IMR-90 (cell line): Measurements from ENCODE around the gene ATP6V1F. TPM values are rescaled to one million over a fixed set of nuclear protein-coding genes. Genes with fewer than 3 reads are reported as not detected.

Source experiments
- ATAC-seq: fragments of 200-7000 bp; cut with Tn5 transposase; 2 replicates; pipeline ENCODE4 v1.9.1; 2020; ENCODE audit warnings: low read depth, mild to moderate bottlenecking, moderate library complexity
- BruUV-seq: library from RNA; stranded (reverse); fragments of 400-500 nt; replicated peaks from 2 replicates; lab custom pipeline; 2021; lab: Mats Ljungman, UMichigan
- CTCF ChIA-PET: fragments of 300-600 bp; formaldehyde crosslinking; extraction: SDS; loops from one replicate; lab custom pipeline; 2021; ENCODE audit warnings: antibody characterized with exemption; lab: Yijun Ruan, JAX
- POLR2A ChIA-PET: fragments of 300-600 bp; sonication (Branson Sonifier 250); formaldehyde crosslinking; loops from one replicate; lab custom pipeline; 2022; ENCODE audit warnings: antibody characterized with exemption; ENCODE audit not compliant: unreplicated experiment; lab: Charles Lee
- DNase-seq: peaks from one replicate; pipeline ENCODE4 v3.0.0; 2013
- H2AFZ ChIP-seq: replicated peaks from 2 replicates; pipeline ENCODE3; 2013; ENCODE audit warnings: low read length, mild to moderate bottlenecking; ENCODE audit not compliant: poor library complexity
- H2AK5ac ChIP-seq: 2 replicates; pipeline ENCODE4 v1.6.1; 2013; ENCODE audit warnings: low read depth, low read length, inconsistent platforms
- H2AK9ac ChIP-seq: replicated peaks from 2 replicates; pipeline ENCODE3; 2013; ENCODE audit warnings: mild to moderate bottlenecking, low read depth, low read length, moderate library complexity; ENCODE audit not compliant: poor library complexity
- H2BK120ac ChIP-seq: 2 replicates; pipeline ENCODE4 v1.6.1; 2013; ENCODE audit warnings: low read depth, low read length, inconsistent platforms
- H2BK15ac ChIP-seq: 3 replicates; pipeline ENCODE4 v1.6.1; 2013; ENCODE audit warnings: low read depth, low read length, inconsistent platforms
- H2BK20ac ChIP-seq: 2 replicates; pipeline ENCODE4 v1.6.1; 2013; ENCODE audit warnings: low read depth, mild to moderate bottlenecking, inconsistent platforms, low read length, moderate library complexity
- H2BK5ac ChIP-seq: 2 replicates; pipeline ENCODE4 v1.6.1; 2013; ENCODE audit warnings: mild to moderate bottlenecking, low read depth, low read length, inconsistent platforms; ENCODE audit not compliant: poor library complexity, severe bottlenecking
- H3K14ac ChIP-seq: replicated peaks from 2 replicates; pipeline ENCODE4 v1.6.1; 2013; ENCODE audit warnings: low read depth, low read length, inconsistent platforms
- H3K18ac ChIP-seq: 2 replicates; pipeline ENCODE4 v1.6.1; 2013; ENCODE audit warnings: low read depth, low read length, control low read depth
- H3K23ac ChIP-seq: 2 replicates; pipeline ENCODE4 v1.6.1; 2013; ENCODE audit warnings: low read depth, low read length, inconsistent platforms
- H3K27ac ChIP-seq: 2 replicates; pipeline ENCODE4 v1.5.1; 2013; ENCODE audit warnings: mild to moderate bottlenecking, control low read depth, low read length; ENCODE audit not compliant: insufficient read depth
- H3K27me3 ChIP-seq: 2 replicates; pipeline ENCODE4 v1.6.1; 2013; ENCODE audit warnings: low read length; ENCODE audit not compliant: control insufficient read depth, insufficient read depth
- H3K36me3 ChIP-seq: 2 replicates; pipeline ENCODE4 v1.6.1; 2013; ENCODE audit warnings: low read length, mixed read lengths; ENCODE audit not compliant: control insufficient read depth, insufficient read depth
- H3K4ac ChIP-seq: 2 replicates; pipeline ENCODE4 v1.6.1; 2013; ENCODE audit warnings: low read depth, low read length, inconsistent platforms
- H3K4me1 ChIP-seq: 2 replicates; pipeline ENCODE4 v1.6.1; 2013; ENCODE audit warnings: low read length, mixed read lengths; ENCODE audit not compliant: control insufficient read depth, insufficient read depth
- H3K4me2 ChIP-seq: 2 replicates; pipeline ENCODE4 v1.6.1; 2013; ENCODE audit warnings: low read depth, mild to moderate bottlenecking, control low read depth, low read length, moderate library complexity
- H3K4me3 ChIP-seq: 2 replicates; pipeline ENCODE4 v1.5.1; 2013; ENCODE audit warnings: low read depth, mild to moderate bottlenecking, control low read depth, low read length, moderate library complexity; ENCODE audit not compliant: insufficient read depth
- H3K56ac ChIP-seq: 2 replicates; pipeline ENCODE4 v1.6.1; 2013; ENCODE audit warnings: low read length, inconsistent platforms; ENCODE audit not compliant: insufficient read depth; ENCODE audit errors: extremely low read depth
- H3K79me1 ChIP-seq, 2 experiments: 2 replicates each; pipeline ENCODE4 v1.6.1; 2013; ENCODE audit warnings: low read length in 2 of 2, inconsistent platforms in 1 of 2, low read depth in 1 of 2
- H3K9ac ChIP-seq: 2 replicates; pipeline ENCODE4 v1.6.1; 2013; ENCODE audit warnings: low read depth, low read length, control low read depth
- H3K9me1 ChIP-seq: 2 replicates; pipeline ENCODE4 v1.6.1; 2013; ENCODE audit warnings: low read length, inconsistent platforms; ENCODE audit not compliant: insufficient read depth
- H3K9me3 ChIP-seq: 2 replicates; pipeline ENCODE4 v1.6.1; 2013; ENCODE audit warnings: low read length; ENCODE audit not compliant: control insufficient read depth, insufficient read depth
- H4K20me1 ChIP-seq: 2 replicates; pipeline ENCODE4 v1.6.1; 2013; ENCODE audit warnings: low read length, inconsistent platforms; ENCODE audit not compliant: insufficient read depth
- H4K5ac ChIP-seq: 2 replicates; pipeline ENCODE4 v1.6.1; 2013; ENCODE audit warnings: mild to moderate bottlenecking, low read depth, low read length, control low read depth
- H4K8ac ChIP-seq, 2 experiments: 2 replicates each; pipeline ENCODE4 v1.6.1; 2013; ENCODE audit warnings: low read depth in 2 of 2, low read length in 2 of 2, control low read depth in 1 of 2, inconsistent platforms in 1 of 2
- H4K91ac ChIP-seq: 2 replicates; pipeline ENCODE4 v1.6.1; 2013; ENCODE audit warnings: low read depth, low read length, inconsistent platforms; ENCODE audit not compliant: insufficient read depth
- BHLHE40 ChIP-seq: fragments of 150-350 bp; IDR thresholded peaks from 2 replicates; pipeline ENCODE4 v1.6.1; 2016; ENCODE audit warnings: mild to moderate bottlenecking, low read depth, low read length
- WGBS, 2 experiments: methylation state at CpG; one replicate each; pipeline versions ENCODE4 v1.1.5 to v1.1.7; 2013; ENCODE audit warnings: missing lambda C conversion rate in 2 of 2; ENCODE audit not compliant: insufficient read length in 1 of 2; ENCODE audit errors: extremely low coverage in 2 of 2; 5-methylcytosine and 5-hydroxymethylcytosine counted together
- dilution Hi-C: fragments of 300-500 bp; cut with HindIII; formaldehyde crosslinking; loops from one replicate; pipeline ENCODE4 v1.14.3; 2018; ENCODE audit warnings: low sequenced_read_pairs; ENCODE audit not compliant: unreplicated experiment
- in situ Hi-C: fragments of 300-500 bp; cut with MboI; formaldehyde crosslinking; loops from 3 replicates; pipeline ENCODE4 v1.14.3; 2019; ENCODE audit warnings: low sequenced_read_pairs, inconsistent platforms, mixed read lengths
- intact Hi-C: fragments of 100-400 bp; cut with micrococcal nuclease; formaldehyde crosslinking; loops from 2 replicates; pipeline ENCODE4 v1.10.0; 2022
- polyA plus RNA-seq, 3 experiments: library from polyadenylated mRNA; depleted of rRNA; stranded (reverse); fragments of >200 nt; gene quantifications; 2 replicates each; pipeline ENCODE4 v1.2.3, GENCODE V29; 2012; ENCODE audit warnings: low replicate concordance in 1 of 3
- total RNA-seq: library from RNA; depleted of rRNA; stranded (reverse); fragments of >200 nt; gene quantifications from 2 replicates; pipeline ENCODE4 v1.2.3, GENCODE V29; 2012

ATP6V1F gene
- total and polyA plus RNA-seq, 2 of the 4 experiments (the other 2 are of a cell fraction): 104 to 321 TPM

DNA sequence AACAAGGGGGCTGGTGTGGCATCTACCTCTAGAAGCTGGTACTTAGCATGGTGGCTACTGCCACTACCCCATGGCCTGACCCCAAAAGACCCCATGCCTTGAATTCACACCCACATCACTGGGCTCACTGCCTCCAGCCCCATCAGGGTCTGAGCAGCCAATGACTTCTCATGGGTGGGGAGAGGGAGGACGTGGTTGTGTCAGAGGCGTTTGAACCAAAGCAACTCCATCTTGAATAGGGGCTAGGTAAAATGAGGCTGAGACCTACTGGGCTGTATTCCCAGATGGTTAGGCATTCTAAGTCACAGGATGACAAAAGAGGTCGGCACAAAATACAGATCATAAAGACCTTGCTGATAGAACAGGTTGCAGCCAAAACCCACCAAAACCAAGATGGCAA is 32.7 kb downstream of the ATP6V1F start:
- H3K4me3 ChIP-seq: no peak overlapping the region
- H3K23ac ChIP-seq: no peak overlapping the region
- H3K27me3 ChIP-seq: peaks cover 9% of the 10 kb centered on the region
- no peaks in the 10 kb centered on the region for H3K79me1 ChIP-seq
- H3K4ac ChIP-seq: no peak overlapping the region
- H3K27ac ChIP-seq: no peak overlapping the region
- H2AK5ac ChIP-seq: no peak overlapping the region
- no TSS peak for BruUV-seq
- no peak overlapping the region for H2BK15ac ChIP-seq
- H3K4me2 ChIP-seq: no peak overlapping the region
- no peak overlapping the region for H2AK9ac ChIP-seq
- H2AFZ ChIP-seq: no peak overlapping the region
- no peak overlapping the region for H3K9ac ChIP-seq
- ATAC-seq: no peak
- H3K9me1 ChIP-seq: no peaks in the 10 kb centered on the region
- H3K4me1 ChIP-seq: peaks cover 3% of the 10 kb centered on the region; the same call in 1 of the 2 replicates
- H2BK120ac ChIP-seq: no peak overlapping the region
- no peak overlapping the region for H2BK20ac ChIP-seq
- H4K5ac ChIP-seq: no peak overlapping the region
- H2BK5ac ChIP-seq: no peak overlapping the region
- no peak overlapping the region for H4K8ac ChIP-seq
- no peak overlapping the region for H3K18ac ChIP-seq
- POLR2A ChIA-PET: no interaction called here
- intact Hi-C loops (no loop called here), dilution Hi-C loops (no loop called here), in situ Hi-C loops (loop anchor here (25.0 kb wide), 1 partner anchor 433 kb away; the partner anchor contains the start of gene HILPDA)
- H3K36me3 ChIP-seq: no peaks in the 10 kb centered on the region
- CTCF ChIA-PET: no interaction called here
- H4K91ac ChIP-seq: no peak overlapping the region
- TF ChIP-seq BHLHE40: no peak
- no peaks in the 10 kb centered on the region for H4K20me1 ChIP-seq
- no peak overlapping the region for H3K14ac ChIP-seq
- DNase-seq: no peak
- no peak overlapping the region for H3K56ac ChIP-seq
- H3K9me3 ChIP-seq: peaks cover 2% of the 10 kb centered on the region; the same call in 1 of the 2 replicates
- no CpG with 5 or more reads among the region's 3 CpGs for WGBS, 2 experiments
